WTC11 (cell line): ENCODE measurements around the gene SEMA4D. TPM values are rescaled to one million over a fixed set of nuclear protein-coding genes. Genes with fewer than 3 reads are reported as not detected.
A peak's percentile ranks its signal among the peaks of the same experiment; 100 is the strongest.

Experiments used
- ATAC-seq: fragments of 200-7000 bp; cut with Tn5 transposase; 2 replicates; pipeline ENCODE4 v1.10.0; 2021; ENCODE audit warnings: mild to moderate bottlenecking, moderate library complexity
- CTCF ChIA-PET: fragments of 300-600 bp; sonication (Branson Sonifier 250); formaldehyde crosslinking; loops from one replicate; lab custom pipeline; 2021; ENCODE audit warnings: antibody characterized with exemption; lab: Charles Lee
- POLR2A ChIA-PET: fragments of 350-600 bp; sonication (Branson Sonifier 250); formaldehyde crosslinking; loops from one replicate; lab custom pipeline; 2021; ENCODE audit warnings: antibody characterized with exemption; lab: Charles Lee
- DNase-seq: peaks from one replicate; pipeline ENCODE4 v3.0.0; 2021; ENCODE audit warnings: low spot score
- H3K27ac Mint-ChIP-seq: 2 replicates; pipeline ENCODE4 v1.8.0; 2021; ENCODE audit warnings: mixed read lengths
- H3K27me3 Mint-ChIP-seq: 2 replicates; pipeline ENCODE4 v1.8.0; 2021; ENCODE audit warnings: low read depth, mild to moderate bottlenecking, moderate library complexity, mixed read lengths
- H3K36me3 Mint-ChIP-seq: 2 replicates; pipeline ENCODE4 v1.8.0; 2021; ENCODE audit warnings: mixed read lengths
- H3K4me1 Mint-ChIP-seq: 2 replicates; pipeline ENCODE4 v1.8.0; 2022; ENCODE audit warnings: mixed read lengths
- H3K4me3 Mint-ChIP-seq: 2 replicates; pipeline ENCODE4 v1.8.0; 2021; ENCODE audit warnings: mild to moderate bottlenecking, moderate library complexity, mixed read lengths
- H3K9me3 Mint-ChIP-seq: 2 replicates; pipeline ENCODE4 v1.8.0; 2021; ENCODE audit warnings: mixed read lengths
- KAT7 ChIP-seq: sonication (generic); formaldehyde crosslinking; IDR thresholded peaks from 2 replicates; pipeline ENCODE4 v1.8.1; 2023; ENCODE audit warnings: missing genetic modification reagents, mild to moderate bottlenecking, borderline replicate concordance
- MXD4 ChIP-seq: fragments of 250-450 bp; sonication (Bioruptor Pico); IDR thresholded peaks from 2 replicates; pipeline ENCODE4 v1.8.0; 2021; ENCODE audit warnings: mild to moderate bottlenecking, moderate library complexity, borderline replicate concordance
- NFYB ChIP-seq: sonication (generic); formaldehyde crosslinking; conservative IDR thresholded peaks from 2 replicates; pipeline ENCODE4 v1.8.0; 2022; ENCODE audit warnings: low read depth, missing genetic modification reagents
- NR3C1 ChIP-seq: sonication (generic); formaldehyde crosslinking; conservative IDR thresholded peaks from 2 replicates; pipeline ENCODE4 v1.8.1; 2023; ENCODE audit warnings: low read depth, mild to moderate bottlenecking, missing genetic modification reagents
- ZNF121 ChIP-seq: sonication (generic); formaldehyde crosslinking; IDR thresholded peaks from 2 replicates; pipeline ENCODE4 v1.8.0; 2023; ENCODE audit warnings: missing genetic modification reagents
- ZNF396 ChIP-seq: fragments of 250-450 bp; sonication (Bioruptor Pico); IDR thresholded peaks from 2 replicates; pipeline ENCODE4 v1.8.0; 2021; ENCODE audit warnings: mild to moderate bottlenecking, moderate library complexity, borderline replicate concordance
- ZNF416 ChIP-seq: fragments of 250-450 bp; sonication (Bioruptor Pico); IDR thresholded peaks from 2 replicates; pipeline ENCODE4 v1.9.0; 2021; ENCODE audit warnings: mild to moderate bottlenecking, inconsistent platforms
- ZNF671 ChIP-seq: fragments of 250-450 bp; sonication (Bioruptor Pico); IDR thresholded peaks from 2 replicates; pipeline ENCODE4 v1.8.0; 2021; ENCODE audit warnings: mild to moderate bottlenecking
- total RNA-seq: library from RNA; stranded (reverse); gene quantifications from 3 replicates; pipeline ENCODE4 v1.2.3, GENCODE V29; 2021
- TF ChIP-seq, protein P1 (sequence below): fragments of 250-450 bp; sonication (Bioruptor Pico); IDR thresholded peaks from 2 replicates; pipeline ENCODE4 v1.9.0; 2021; ENCODE audit warnings: mild to moderate bottlenecking
- TF ChIP-seq, protein P2 (sequence below): sonication (generic); formaldehyde crosslinking; IDR thresholded peaks from 2 replicates; pipeline ENCODE4 v1.8.0; 2022; ENCODE audit warnings: mild to moderate bottlenecking, missing genetic modification reagents
- TF ChIP-seq, protein P3 (sequence below): sonication (generic); formaldehyde crosslinking; IDR thresholded peaks from 2 replicates; pipeline ENCODE4 v1.8.1; 2023; ENCODE audit warnings: mild to moderate bottlenecking, moderate library complexity, missing genetic modification reagents
- TF ChIP-seq, protein P4 (sequence below): fragments of 250-450 bp; sonication (Bioruptor Pico); IDR thresholded peaks from 2 replicates; pipeline ENCODE4 v1.9.0; 2021; ENCODE audit warnings: mild to moderate bottlenecking
- TF ChIP-seq, protein P5 (sequence below): fragments of 250-450 bp; sonication (Bioruptor Pico); IDR thresholded peaks from 2 replicates; pipeline ENCODE4 v1.9.0; 2021; ENCODE audit warnings: mild to moderate bottlenecking, borderline replicate concordance
- TF ChIP-seq, protein P6 (sequence below): sonication (generic); formaldehyde crosslinking; IDR thresholded peaks from 2 replicates; pipeline ENCODE4 v1.8.1; 2022; ENCODE audit warnings: missing genetic modification reagents, borderline replicate concordance
- TF ChIP-seq, protein P7 (sequence below): fragments of 250-450 bp; sonication (Bioruptor Pico); IDR thresholded peaks from 2 replicates; pipeline ENCODE4 v1.8.0; 2021; ENCODE audit warnings: mild to moderate bottlenecking
- TF ChIP-seq, protein P8 (sequence below): sonication (generic); formaldehyde crosslinking; IDR thresholded peaks from 2 replicates; pipeline ENCODE4 v1.8.1; 2023; ENCODE audit warnings: mild to moderate bottlenecking, missing genetic modification reagents, borderline replicate concordance

Gene SEMA4D
- total RNA-seq, 1 experiment from 2014 or later: 67.8 TPM

DNA sequence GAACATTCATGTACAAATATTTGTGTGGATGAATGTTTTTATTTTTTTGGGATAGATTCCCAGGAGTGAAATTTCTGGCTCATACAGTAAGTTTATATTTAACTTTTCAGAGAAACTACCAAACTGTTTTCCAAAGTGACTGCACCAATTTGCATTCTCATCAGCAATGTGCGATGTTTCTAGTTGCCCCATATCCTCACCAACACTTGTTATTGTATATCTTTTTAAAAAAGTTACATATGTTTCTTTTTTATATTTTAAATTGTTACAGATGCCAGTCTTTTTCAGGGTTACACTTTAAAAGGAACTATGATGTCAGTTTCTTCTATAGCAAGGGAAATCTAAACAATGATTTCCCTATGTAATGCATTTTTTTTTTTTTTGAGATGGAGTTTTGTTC, 49.1 kb upstream of the SEMA4D start (continued):
- TF ChIP-seq, protein P1, sequence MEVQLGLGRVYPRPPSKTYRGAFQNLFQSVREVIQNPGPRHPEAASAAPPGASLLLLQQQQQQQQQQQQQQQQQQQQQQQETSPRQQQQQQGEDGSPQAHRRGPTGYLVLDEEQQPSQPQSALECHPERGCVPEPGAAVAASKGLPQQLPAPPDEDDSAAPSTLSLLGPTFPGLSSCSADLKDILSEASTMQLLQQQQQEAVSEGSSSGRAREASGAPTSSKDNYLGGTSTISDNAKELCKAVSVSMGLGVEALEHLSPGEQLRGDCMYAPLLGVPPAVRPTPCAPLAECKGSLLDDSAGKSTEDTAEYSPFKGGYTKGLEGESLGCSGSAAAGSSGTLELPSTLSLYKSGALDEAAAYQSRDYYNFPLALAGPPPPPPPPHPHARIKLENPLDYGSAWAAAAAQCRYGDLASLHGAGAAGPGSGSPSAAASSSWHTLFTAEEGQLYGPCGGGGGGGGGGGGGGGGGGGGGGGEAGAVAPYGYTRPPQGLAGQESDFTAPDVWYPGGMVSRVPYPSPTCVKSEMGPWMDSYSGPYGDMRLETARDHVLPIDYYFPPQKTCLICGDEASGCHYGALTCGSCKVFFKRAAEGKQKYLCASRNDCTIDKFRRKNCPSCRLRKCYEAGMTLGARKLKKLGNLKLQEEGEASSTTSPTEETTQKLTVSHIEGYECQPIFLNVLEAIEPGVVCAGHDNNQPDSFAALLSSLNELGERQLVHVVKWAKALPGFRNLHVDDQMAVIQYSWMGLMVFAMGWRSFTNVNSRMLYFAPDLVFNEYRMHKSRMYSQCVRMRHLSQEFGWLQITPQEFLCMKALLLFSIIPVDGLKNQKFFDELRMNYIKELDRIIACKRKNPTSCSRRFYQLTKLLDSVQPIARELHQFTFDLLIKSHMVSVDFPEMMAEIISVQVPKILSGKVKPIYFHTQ (CRISPR knock-in tag): no peak
- TF ChIP-seq, protein P2, sequence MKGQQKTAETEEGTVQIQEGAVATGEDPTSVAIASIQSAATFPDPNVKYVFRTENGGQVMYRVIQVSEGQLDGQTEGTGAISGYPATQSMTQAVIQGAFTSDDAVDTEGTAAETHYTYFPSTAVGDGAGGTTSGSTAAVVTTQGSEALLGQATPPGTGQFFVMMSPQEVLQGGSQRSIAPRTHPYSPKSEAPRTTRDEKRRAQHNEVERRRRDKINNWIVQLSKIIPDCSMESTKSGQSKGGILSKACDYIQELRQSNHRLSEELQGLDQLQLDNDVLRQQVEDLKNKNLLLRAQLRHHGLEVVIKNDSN (CRISPR knock-in tag): no peak
- TF ChIP-seq ZNF121 (CRISPR knock-in tag) (no peak), ZNF396 (no peak)
- TF ChIP-seq, protein P3, sequence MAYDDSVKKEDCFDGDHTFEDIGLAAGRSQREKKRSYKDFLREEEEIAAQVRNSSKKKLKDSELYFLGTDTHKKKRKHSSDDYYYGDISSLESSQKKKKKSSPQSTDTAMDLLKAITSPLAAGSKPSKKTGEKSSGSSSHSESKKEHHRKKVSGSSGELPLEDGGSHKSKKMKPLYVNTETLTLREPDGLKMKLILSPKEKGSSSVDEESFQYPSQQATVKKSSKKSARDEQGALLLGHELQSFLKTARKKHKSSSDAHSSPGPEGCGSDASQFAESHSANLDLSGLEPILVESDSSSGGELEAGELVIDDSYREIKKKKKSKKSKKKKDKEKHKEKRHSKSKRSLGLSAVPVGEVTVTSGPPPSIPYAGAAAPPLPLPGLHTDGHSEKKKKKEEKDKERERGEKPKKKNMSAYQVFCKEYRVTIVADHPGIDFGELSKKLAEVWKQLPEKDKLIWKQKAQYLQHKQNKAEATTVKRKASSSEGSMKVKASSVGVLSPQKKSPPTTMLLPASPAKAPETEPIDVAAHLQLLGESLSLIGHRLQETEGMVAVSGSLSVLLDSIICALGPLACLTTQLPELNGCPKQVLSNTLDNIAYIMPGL (CRISPR knock-in tag): no peak

DNA sequence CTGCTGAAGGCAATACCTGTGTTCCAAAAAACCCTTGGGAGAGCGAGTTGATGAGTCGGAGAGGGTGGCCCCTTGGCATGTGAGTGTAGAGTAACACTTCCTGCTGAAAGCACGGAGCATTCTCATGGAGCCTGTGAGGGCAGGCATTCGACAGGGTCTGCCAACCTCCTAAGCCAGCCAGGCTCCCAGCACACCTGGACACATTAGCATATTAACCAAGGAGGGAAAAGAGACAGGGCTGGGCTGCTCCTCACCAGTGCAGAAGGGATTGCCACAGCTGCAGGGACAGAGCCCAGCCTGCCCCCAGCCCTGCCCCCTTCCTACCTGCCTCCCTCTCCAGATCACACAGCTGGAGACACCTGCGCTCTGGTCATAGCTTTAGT, 46.4 kb upstream of the SEMA4D start:
- H3K27me3 Mint-ChIP-seq: peaks cover 3% of the 10 kb centered on the region; the same call in 1 of the 2 replicates
- ChIA-PET CTCF (interaction anchor here (0.7 to 3.6 kb wide), 6 partner anchors 12 to 310 kb away, joined by 3 to 25 read pairs (median 5); no protein-coding TSS in a partner anchor), POLR2A (no interaction called here)
- no peak overlapping the region for H3K4me3 Mint-ChIP-seq
- peaks cover 18% of the 10 kb centered on the region for H3K36me3 Mint-ChIP-seq
- peak; percentile 69 for ATAC-seq
- no peak for DNase-seq
- H3K9me3 Mint-ChIP-seq: peaks cover 25% of the 10 kb centered on the region
- peaks cover 20% of the 10 kb centered on the region for H3K4me1 Mint-ChIP-seq
- peak overlapping the region; percentile 50; the same call in 1 of the 2 replicates for H3K27ac Mint-ChIP-seq
- TF ChIP-seq NR3C1 (no peak), ZNF671 (CRISPR knock-in tag) (no peak), ZNF416 (CRISPR knock-in tag) (no peak), KAT7 (no peak), MXD4 (CRISPR knock-in tag) (no peak), NFYB (CRISPR knock-in tag) (no peak), ZNF121 (CRISPR knock-in tag) (no peak)
- TF ChIP-seq, protein P4, sequence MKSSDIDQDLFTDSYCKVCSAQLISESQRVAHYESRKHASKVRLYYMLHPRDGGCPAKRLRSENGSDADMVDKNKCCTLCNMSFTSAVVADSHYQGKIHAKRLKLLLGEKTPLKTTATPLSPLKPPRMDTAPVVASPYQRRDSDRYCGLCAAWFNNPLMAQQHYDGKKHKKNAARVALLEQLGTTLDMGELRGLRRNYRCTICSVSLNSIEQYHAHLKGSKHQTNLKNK: no peak
- TF ChIP-seq, protein P5, sequence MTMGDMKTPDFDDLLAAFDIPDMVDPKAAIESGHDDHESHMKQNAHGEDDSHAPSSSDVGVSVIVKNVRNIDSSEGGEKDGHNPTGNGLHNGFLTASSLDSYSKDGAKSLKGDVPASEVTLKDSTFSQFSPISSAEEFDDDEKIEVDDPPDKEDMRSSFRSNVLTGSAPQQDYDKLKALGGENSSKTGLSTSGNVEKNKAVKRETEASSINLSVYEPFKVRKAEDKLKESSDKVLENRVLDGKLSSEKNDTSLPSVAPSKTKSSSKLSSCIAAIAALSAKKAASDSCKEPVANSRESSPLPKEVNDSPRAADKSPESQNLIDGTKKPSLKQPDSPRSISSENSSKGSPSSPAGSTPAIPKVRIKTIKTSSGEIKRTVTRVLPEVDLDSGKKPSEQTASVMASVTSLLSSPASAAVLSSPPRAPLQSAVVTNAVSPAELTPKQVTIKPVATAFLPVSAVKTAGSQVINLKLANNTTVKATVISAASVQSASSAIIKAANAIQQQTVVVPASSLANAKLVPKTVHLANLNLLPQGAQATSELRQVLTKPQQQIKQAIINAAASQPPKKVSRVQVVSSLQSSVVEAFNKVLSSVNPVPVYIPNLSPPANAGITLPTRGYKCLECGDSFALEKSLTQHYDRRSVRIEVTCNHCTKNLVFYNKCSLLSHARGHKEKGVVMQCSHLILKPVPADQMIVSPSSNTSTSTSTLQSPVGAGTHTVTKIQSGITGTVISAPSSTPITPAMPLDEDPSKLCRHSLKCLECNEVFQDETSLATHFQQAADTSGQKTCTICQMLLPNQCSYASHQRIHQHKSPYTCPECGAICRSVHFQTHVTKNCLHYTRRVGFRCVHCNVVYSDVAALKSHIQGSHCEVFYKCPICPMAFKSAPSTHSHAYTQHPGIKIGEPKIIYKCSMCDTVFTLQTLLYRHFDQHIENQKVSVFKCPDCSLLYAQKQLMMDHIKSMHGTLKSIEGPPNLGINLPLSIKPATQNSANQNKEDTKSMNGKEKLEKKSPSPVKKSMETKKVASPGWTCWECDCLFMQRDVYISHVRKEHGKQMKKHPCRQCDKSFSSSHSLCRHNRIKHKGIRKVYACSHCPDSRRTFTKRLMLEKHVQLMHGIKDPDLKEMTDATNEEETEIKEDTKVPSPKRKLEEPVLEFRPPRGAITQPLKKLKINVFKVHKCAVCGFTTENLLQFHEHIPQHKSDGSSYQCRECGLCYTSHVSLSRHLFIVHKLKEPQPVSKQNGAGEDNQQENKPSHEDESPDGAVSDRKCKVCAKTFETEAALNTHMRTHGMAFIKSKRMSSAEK (CRISPR knock-in tag): no peak
- TF ChIP-seq, protein P6, sequence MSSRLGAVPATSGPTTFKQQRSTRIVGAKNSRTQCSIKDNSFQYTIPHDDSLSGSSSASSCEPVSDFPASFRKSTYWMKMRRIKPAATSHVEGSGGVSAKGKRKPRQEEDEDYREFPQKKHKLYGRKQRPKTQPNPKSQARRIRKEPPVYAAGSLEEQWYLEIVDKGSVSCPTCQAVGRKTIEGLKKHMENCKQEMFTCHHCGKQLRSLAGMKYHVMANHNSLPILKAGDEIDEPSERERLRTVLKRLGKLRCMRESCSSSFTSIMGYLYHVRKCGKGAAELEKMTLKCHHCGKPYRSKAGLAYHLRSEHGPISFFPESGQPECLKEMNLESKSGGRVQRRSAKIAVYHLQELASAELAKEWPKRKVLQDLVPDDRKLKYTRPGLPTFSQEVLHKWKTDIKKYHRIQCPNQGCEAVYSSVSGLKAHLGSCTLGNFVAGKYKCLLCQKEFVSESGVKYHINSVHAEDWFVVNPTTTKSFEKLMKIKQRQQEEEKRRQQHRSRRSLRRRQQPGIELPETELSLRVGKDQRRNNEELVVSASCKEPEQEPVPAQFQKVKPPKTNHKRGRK: no peak
- TF ChIP-seq, protein P7, sequence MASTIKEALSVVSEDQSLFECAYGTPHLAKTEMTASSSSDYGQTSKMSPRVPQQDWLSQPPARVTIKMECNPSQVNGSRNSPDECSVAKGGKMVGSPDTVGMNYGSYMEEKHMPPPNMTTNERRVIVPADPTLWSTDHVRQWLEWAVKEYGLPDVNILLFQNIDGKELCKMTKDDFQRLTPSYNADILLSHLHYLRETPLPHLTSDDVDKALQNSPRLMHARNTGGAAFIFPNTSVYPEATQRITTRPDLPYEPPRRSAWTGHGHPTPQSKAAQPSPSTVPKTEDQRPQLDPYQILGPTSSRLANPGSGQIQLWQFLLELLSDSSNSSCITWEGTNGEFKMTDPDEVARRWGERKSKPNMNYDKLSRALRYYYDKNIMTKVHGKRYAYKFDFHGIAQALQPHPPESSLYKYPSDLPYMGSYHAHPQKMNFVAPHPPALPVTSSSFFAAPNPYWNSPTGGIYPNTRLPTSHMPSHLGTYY (CRISPR knock-in tag): no peak
- TF ChIP-seq, protein P8, sequence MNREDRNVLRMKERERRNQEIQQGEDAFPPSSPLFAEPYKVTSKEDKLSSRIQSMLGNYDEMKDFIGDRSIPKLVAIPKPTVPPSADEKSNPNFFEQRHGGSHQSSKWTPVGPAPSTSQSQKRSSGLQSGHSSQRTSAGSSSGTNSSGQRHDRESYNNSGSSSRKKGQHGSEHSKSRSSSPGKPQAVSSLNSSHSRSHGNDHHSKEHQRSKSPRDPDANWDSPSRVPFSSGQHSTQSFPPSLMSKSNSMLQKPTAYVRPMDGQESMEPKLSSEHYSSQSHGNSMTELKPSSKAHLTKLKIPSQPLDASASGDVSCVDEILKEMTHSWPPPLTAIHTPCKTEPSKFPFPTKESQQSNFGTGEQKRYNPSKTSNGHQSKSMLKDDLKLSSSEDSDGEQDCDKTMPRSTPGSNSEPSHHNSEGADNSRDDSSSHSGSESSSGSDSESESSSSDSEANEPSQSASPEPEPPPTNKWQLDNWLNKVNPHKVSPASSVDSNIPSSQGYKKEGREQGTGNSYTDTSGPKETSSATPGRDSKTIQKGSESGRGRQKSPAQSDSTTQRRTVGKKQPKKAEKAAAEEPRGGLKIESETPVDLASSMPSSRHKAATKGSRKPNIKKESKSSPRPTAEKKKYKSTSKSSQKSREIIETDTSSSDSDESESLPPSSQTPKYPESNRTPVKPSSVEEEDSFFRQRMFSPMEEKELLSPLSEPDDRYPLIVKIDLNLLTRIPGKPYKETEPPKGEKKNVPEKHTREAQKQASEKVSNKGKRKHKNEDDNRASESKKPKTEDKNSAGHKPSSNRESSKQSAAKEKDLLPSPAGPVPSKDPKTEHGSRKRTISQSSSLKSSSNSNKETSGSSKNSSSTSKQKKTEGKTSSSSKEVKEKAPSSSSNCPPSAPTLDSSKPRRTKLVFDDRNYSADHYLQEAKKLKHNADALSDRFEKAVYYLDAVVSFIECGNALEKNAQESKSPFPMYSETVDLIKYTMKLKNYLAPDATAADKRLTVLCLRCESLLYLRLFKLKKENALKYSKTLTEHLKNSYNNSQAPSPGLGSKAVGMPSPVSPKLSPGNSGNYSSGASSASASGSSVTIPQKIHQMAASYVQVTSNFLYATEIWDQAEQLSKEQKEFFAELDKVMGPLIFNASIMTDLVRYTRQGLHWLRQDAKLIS (CRISPR knock-in tag): no peak
